ENCODE data around the gene ENHO. TPM values are rescaled to one million over a fixed set of nuclear protein-coding genes. Genes with fewer than 3 reads are reported as not detected.

The ENHO gene
- polyA plus RNA-seq (ENCODE audit: insufficient read length) = 1.4 TPM
- long read RNA-seq, donor 1, partial matches to known transcripts = 0 of 4 reads
- long read RNA-seq, donor 1, other reads (novel, unspliced or antisense) = 0 of 4 reads
- long read RNA-seq, donor 2 = 0 reads
- long read RNA-seq, donor 3 = 0 reads
- long read RNA-seq, donor 4 = 0 reads
- long read RNA-seq, donor 5, partial matches to known transcripts = 0 of 2 reads
- long read RNA-seq, donor 5, other reads (novel, unspliced or antisense) = 0 of 2 reads
- long read RNA-seq, donor 6, partial matches to known transcripts = 0 of 4 reads
- long read RNA-seq, donor 6, other reads (novel, unspliced or antisense) = 0 of 4 reads
- long read RNA-seq, donor 7, partial matches to known transcripts = 0 of 4 reads
- long read RNA-seq, donor 7, other reads (novel, unspliced or antisense) = 0 of 4 reads
- long read RNA-seq, donor 8 = 0 reads

GRCh38 chr9:34522971-34523797 lies at the start of gene ENHO:
TSS of gene ENHO (minus strand) at chr9:34522990. CDS start at chr9:34521695, 1,295 bp downstream.
- DNase-seq = peak; percentile 87

GRCh38 chr9:34572092-34572491 lies 49.3 kb upstream of the ENHO start:
- DNase-seq = no peak

GRCh38 chr9:34571481-34571810 lies 48.7 kb upstream of the ENHO start:
- DNase-seq = no peak

GRCh38 chr9:34570809-34571480 lies 48.2 kb upstream of the ENHO start:
- no peak for DNase-seq

- DNase-seq = no peak
Measured at GRCh38 chr9:34570376-34570775, 47.6 kb upstream of the ENHO start.

GRCh38 chr9:34568774-34569173 lies 46.0 kb upstream of the ENHO start:
- DNase-seq = no peak

- no peak for DNase-seq
Measured at GRCh38 chr9:34568133-34568532, 45.3 kb upstream of the ENHO start.

GRCh38 chr9:34566972-34567371 lies 44.2 kb upstream of the ENHO start:
- no peak for DNase-seq

GRCh38 chr9:34566322-34566721 lies 43.5 kb upstream of the ENHO start:
- DNase-seq = no peak

- no peak for DNase-seq
Measured at GRCh38 chr9:34565856-34566255, 43.1 kb upstream of the ENHO start.

- DNase-seq = no peak
Measured at GRCh38 chr9:34564617-34565016, 41.8 kb upstream of the ENHO start.

GRCh38 chr9:34563262-34563661 lies 40.5 kb upstream of the ENHO start:
- no peak for DNase-seq

- DNase-seq = no peak
Measured at GRCh38 chr9:34562135-34562745, 39.5 kb upstream of the ENHO start.

GRCh38 chr9:34560599-34561214 lies 37.9 kb upstream of the ENHO start:
- DNase-seq = no peak

GRCh38 chr9:34559624-34560455 lies 37.0 kb upstream of the ENHO start:
- DNase-seq = peak; percentile 80

- DNase-seq = peak; percentile 69
Measured at GRCh38 chr9:34558919-34559623, 36.3 kb upstream of the ENHO start.

- no peak for DNase-seq
Measured at GRCh38 chr9:34558364-34558763, 35.6 kb upstream of the ENHO start.

- DNase-seq = no peak
Measured at GRCh38 chr9:34557426-34558321, 34.9 kb upstream of the ENHO start.

GRCh38 chr9:34556949-34557348 lies 34.2 kb upstream of the ENHO start:
- DNase-seq = no peak
